ENCODE results near the gene GPRC5A.

GRCh38 chr12:12899530-12900380 is 8.4 kb downstream of the GPRC5A start:
- TF ChIP-seq CTCF (conservative IDR thresholded peaks at IDR 0.05), result no peak
- no peak for TF ChIP-seq EZH2 (IDR thresholded peaks at IDR 0.05; ENCODE audit: low read depth)
